GM12873 (cell line): Measurements from ENCODE around the gene DIPK1A.

Experiments
- TF ChIP-seq, protein P1 (sequence below): IDR thresholded peaks from 2 replicates; pipeline ENCODE4 v1.5.1; 2012; ENCODE audit warnings: low read depth, mild to moderate bottlenecking, moderate library complexity, low read length, control low read depth; ENCODE audit not compliant: insufficient read depth; ENCODE audit errors: missing control alignments

DIPK1A gene

DNA sequence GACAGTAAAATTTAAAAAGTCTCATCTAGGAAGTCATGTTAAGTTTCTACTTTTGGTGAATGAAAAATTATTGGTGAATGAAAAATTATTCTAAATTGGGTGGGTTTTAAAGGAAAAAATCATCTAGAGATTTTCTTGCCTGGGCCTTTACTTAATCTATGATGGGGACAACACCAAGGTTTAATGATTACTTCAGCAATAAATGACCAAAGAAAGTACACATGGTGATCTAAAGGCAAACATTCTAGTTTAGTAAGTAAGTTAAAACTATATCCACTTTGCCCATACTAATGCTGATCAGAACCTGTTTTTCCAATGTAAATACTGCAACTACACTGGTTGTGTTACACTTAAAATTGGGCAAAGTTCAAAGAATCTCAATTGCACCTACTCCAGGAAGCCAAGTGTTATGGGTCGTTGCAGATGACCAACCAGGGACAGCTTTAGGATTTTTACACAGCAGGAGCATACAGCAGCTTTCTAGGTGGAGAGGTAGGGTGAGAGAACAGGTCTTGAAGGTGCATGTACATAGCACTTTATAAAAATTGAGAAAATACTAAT, 144.0 kb downstream of the DIPK1A start:
- TF ChIP-seq, protein P1, sequence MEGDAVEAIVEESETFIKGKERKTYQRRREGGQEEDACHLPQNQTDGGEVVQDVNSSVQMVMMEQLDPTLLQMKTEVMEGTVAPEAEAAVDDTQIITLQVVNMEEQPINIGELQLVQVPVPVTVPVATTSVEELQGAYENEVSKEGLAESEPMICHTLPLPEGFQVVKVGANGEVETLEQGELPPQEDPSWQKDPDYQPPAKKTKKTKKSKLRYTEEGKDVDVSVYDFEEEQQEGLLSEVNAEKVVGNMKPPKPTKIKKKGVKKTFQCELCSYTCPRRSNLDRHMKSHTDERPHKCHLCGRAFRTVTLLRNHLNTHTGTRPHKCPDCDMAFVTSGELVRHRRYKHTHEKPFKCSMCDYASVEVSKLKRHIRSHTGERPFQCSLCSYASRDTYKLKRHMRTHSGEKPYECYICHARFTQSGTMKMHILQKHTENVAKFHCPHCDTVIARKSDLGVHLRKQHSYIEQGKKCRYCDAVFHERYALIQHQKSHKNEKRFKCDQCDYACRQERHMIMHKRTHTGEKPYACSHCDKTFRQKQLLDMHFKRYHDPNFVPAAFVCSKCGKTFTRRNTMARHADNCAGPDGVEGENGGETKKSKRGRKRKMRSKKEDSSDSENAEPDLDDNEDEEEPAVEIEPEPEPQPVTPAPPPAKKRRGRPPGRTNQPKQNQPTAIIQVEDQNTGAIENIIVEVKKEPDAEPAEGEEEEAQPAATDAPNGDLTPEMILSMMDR = no peak

DNA sequence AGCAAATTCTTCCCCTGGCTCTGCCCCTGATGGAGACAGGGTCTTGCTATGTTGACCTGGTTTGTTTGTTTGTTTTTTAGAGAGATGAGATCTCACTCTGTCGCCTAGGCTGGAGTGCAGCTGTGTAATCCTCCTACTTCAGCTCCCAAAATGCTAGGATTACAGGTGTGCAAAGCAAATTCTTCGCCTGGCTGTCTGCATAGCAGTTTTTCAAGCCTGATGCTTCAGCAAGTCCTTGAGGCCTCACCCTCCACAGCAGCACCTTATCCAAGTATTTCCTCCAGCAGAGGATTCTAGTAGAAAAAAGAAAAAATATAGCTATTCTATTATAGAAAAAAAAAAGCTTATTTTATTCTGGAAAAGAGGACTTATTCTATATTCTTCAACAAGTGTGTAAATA, 144.5 kb downstream of the DIPK1A start:
- TF ChIP-seq, protein P1 = no peak

DNA sequence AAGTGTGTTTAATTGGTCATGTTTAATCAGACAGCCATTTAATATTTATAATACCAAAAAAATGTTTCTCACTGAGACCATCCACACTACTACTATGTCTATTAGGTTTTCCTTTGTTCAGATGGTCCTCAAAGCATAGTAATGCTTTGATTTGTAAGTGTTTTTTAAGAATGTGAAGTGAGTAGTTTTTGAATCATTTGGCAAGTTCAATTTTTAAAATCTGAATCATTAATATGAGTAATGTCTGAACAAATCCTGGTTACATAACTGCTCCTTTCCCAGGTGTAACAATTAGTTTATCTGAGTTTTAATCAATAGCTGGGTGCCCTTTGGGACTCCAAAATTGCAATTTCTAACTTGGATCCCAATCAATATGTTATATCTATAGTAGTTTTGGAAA, 152.9 kb downstream of the DIPK1A start:
- TF ChIP-seq, protein P1 = no peak

DNA sequence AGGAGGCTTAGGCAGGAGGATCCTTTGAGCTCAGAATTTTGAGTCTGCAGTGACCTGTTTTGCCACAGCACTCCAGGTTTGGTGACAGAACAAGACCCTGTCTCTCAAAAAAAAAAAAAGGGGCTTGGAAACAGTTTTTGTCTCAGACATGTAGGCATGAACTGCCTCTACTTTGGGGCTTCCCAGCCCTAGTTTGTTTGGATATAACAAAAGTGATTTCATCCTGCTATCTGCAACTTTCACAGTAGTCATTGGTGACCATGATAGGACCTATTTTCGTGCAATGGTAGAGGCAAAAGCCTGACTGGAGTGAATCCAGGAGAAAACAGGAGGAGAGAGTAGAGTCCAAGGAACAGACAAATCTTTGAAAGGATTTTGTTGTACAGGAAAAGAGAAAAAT, 156.0 kb downstream of the DIPK1A start:
- TF ChIP-seq, protein P1 = no peak

DNA sequence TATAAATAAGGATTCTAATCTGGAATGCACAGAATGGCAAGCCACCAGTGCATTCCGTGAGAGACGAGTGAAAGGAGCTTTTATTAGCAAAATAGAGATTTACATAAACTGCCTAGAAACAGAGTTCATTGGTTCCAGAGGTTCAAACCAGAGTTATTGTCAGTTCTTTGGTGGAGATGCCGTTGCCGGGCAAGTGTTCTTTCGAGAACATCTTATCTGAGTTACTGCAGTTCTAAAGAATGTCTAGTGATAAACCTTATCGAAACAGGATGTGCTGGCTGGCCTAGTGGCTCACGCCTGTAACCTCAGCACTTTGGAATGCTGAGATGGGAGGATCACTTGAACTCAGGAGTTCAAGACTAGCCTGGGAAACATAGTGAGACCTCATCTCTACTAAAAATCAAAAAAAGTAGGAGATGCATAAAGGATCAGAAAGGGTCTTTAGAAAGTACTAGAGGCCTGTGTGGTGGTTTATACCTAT, 156.5 kb downstream of the DIPK1A start:
- TF ChIP-seq, protein P1 = no peak

DNA sequence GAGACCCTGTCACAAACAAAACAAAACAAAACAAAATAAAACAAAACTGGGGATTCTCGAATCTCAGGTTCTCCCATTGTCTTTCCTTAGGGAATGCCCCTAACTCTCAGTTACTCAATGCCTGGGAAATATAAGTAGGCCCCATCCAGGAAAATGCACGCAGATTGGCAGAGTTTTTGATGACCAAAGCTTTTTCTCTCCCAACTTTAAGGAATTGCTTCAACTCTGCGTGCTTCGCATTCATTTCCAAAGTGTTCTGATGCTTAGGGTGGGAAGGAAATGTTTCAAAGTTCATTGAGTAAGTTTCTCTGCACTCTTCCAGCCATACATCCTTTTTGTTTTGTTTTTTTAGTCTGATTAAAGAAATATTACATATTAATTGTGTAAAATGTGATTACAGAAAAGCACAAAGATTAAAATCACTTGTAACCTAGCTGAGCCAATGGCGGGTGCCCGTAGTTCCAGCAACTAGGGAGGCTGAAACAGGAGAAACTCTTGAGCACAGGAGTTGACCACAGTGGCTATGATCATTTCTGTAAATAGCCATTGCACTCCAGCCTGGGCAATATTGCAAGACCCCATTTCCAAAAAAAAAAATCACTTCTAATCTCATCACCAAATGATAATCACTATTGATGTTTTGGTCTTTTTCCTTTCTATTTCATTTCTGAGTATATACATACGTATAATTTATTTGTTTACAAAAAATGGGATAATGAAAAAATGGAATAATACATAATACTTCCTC, 157.9 kb downstream of the DIPK1A start:
- TF ChIP-seq, protein P1 = no peak

DNA sequence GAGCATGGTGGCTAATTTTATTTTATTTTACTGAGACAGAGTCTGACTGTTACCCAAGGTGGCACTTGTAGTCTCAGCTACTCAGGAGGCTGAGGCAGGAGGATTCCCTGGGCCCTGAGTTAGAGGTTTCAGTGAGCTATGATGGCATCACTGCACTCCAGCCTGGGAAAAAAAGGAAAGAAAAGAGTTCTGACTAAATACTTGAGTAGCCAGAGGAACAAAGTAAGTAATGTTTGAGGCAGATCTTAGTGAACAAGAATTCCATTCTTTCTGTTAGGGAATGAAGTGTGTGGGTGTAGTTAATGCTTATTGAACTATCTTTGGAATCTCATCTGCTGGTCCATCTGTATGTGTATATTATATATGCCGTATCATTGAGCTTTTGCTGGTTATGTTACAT, 163.3 kb downstream of the DIPK1A start:
- TF ChIP-seq, protein P1 = no peak
